GM18508 (cell line): ENCODE measurements around the gene DMAC1.

Experiments used
- ATAC-seq: cut with Tn5 transposase; IDR thresholded peaks from one replicate; pipeline ENCODE4 v1.9.1; 2021; ENCODE audit warnings: moderate number of reproducible peaks; ENCODE audit not compliant: insufficient read depth, unreplicated experiment

DMAC1 gene, protein sequence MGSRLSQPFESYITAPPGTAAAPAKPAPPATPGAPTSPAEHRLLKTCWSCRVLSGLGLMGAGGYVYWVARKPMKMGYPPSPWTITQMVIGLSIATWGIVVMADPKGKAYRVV

GRCh38 chr9:7799234-7799943 is at the start of gene DMAC1:
Gene DMAC1, minus strand, starts transcription at chr9:7799778. Its CDS starts 44 bp downstream, at chr9:7799734.
- ATAC-seq, result peak; percentile 73

- ATAC-seq, result no peak
Observed at GRCh38 chr9:7849362-7849761, 49.8 kb upstream of the DMAC1 start.

DNA sequence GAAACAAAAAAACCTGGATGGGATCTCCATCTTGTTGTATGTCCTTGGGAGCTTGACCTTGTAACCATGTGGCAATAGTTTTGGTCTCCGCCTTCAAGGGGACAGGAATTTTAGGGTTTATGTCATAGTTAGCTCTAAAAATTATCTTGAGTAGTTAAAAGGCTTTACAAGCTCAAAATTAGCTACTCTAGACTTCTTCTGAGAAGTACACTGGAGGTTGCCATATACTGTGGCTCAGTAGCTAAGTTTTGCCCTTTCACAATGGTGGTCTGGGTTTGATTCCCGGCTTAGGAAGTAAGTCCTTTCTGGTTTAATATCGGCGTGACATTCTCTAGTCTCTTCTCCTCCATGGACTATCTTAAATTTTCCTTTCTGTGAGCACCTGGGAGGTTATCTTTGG is 48.9 kb upstream of the DMAC1 start:
- no peak for ATAC-seq

DNA sequence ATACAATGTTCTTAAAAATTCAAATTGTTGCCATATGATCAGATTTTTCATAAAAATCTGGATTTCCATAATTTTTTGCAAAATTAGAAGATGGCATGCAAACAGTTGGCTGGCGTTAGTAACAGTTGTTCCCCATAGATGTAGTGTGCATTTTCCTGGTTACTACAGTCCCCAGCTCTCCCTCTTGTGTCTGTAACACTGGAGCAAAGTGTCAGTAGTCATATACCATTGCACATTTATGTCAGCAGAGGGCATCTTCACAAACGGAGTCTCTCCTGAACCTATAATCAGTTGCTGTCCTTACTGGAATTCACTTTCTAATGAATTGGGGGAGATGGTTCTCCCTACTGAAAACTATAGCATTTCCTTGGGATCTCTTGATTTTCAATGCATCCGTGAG is 44.7 kb upstream of the DMAC1 start:
- ATAC-seq, result peak; percentile 50

DNA sequence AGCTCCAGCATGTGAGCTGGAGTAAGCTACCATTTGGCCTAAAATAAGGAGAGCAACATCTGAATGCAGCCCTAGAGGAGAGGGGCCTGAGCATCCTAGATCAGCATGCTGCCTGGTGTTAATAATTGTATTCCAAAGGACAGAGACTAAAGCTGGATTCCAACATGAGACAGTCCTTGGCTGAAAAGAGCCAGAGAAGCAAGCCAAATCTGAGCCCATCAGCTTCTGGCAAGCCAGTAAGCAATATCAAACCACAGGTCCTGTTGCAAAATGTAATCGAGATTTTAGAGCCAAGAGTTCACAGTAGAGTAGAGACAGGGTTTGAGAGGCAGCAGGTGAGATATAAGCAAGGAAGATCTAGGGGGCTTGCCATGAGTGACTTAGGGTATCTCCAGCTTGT is 42.3 kb upstream of the DMAC1 start:
- no peak for ATAC-seq

DNA sequence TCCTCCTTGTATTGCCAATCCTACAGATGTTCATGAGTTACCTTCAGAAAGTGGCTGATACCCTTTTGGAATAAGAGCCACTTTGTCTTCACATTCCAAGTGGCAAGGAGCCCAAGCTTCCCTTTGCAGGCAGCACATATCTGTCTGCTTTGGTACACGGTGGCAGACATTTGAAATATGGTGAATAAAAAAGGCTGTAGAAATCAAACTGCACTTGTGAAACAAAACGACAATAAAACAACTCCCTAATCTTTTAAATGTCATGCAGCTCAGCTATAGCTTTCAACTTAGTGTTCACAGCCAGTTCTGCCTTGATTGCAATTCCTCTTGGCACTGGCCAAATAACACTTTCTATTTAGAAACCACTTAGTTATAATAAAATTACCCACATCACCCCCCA is 35.0 kb upstream of the DMAC1 start:
- no peak for ATAC-seq

DNA sequence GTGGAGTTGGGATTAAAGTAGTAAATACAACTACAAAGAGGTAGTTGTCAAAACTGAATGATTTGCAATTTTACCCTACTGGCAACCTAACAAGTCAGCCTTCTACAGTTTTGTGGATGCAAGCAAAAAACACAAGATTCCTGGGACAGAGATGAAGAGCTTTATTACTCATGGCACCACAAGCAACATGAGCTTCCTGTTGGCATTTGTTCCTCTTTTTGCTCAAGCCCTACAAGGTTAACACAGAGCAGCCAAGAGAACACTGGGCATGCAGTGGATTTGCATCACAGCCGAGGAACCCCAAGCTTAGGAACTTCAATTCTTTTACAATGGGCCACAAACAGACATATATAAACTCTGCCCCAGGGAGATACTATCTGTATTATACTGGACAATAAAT is 28.8 kb upstream of the DMAC1 start:
- no peak for ATAC-seq

DNA sequence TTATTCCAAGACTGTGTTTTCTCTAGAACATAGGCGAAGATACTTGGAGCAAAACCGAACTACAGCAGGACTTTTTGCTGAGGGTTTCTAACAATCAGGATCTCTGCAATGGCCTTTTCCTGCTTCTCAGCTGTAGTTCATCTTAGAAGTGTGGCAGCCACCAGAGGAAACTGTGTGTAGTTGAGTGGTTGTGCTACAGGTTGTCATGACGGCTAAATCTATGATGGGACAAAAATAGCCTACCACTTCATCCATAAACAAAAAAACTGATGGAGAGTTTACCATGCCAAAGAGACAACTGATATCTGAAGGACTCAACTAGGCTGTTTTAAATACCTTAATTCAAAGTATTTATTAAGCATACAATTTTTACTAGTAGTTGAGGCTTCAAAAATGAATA is 28.2 kb upstream of the DMAC1 start:
- no peak for ATAC-seq

- no peak for ATAC-seq
Observed at GRCh38 chr9:7827056-7827455, 27.5 kb upstream of the DMAC1 start.

DNA sequence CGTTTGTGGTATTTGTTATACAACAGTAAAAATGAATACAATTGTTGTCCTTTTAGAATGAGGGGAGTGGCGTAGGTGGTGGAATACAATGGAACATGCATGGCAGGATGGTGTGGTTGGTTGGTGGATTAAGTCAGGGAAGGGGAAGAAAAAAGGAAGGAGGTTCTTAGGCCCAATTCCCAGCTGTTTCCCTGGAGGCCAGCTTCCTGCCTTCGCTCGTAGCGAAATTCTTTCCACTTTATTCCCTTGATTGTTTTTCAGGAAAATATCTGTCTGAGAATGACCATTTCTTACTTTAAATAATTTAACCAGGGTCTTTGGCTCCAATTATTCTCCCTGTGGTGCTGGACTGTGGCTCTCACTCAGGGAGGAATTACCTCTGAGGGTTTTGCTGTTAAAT is 24.1 kb upstream of the DMAC1 start:
- no peak for ATAC-seq

GRCh38 chr9:7819984-7820383 is 20.4 kb upstream of the DMAC1 start:
- no peak for ATAC-seq

GRCh38 chr9:7816021-7816420 is 16.4 kb upstream of the DMAC1 start:
- ATAC-seq, result no peak

- ATAC-seq, result no peak
Observed at GRCh38 chr9:7813030-7813429, 13.5 kb upstream of the DMAC1 start.

DNA sequence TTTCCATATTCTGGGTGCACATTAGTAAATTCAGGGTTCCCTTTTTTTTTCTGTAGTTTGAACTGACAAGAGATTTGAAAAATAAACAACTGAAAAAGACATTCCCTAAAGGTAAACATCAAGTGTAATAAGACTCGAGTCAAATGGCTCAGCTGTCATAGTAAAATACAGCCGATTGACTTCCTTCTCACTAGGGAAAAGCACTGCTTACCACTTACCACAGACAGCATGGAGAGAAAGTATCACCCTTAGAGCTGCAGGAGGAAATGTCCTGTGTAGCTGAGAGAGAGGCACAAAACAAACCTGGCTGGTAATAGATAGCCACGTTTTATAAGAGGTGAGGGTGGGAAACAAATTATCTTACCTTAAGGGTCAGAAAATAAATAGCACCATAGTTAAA is 12.1 kb upstream of the DMAC1 start:
- no peak for ATAC-seq

DNA sequence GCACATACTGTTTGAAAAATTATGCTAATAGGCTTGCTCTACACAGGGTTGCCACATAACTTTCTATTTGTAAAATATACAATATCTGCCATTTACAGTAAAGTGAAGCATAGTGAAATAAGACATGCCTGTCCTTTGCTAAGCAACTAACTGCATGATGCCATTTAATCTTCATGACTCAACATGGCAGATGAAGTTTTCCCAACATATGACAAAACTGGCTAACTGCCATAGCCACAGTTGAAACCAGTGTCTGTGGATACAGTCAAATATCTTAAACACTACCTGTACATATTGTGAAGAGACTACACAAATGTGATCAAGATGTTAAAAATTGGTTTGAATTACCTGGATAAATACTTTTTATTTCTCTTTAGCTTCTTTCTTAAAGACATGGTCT is 3.1 kb upstream of the DMAC1 start:
- no peak for ATAC-seq

DNA sequence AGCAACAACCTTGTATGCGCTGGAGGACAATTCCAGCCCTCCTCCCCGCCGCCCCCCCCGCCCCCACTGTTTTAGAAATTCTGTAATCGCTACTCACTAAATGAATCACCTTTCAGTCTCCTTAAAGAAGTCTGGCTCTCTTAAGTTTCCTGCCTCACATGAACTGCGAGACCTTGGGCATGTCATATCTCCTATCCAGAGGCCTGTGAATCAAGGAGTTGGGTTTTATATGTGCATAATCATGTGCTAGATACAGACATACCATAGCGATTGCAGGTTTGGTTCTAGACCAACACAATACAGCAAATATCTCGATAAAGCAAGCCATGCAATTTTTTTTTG is 337 bp upstream of the DMAC1 start:
- no peak for ATAC-seq

GRCh38 chr9:7794196-7794595 is 5.4 kb downstream of the DMAC1 start:
- no peak for ATAC-seq

DNA sequence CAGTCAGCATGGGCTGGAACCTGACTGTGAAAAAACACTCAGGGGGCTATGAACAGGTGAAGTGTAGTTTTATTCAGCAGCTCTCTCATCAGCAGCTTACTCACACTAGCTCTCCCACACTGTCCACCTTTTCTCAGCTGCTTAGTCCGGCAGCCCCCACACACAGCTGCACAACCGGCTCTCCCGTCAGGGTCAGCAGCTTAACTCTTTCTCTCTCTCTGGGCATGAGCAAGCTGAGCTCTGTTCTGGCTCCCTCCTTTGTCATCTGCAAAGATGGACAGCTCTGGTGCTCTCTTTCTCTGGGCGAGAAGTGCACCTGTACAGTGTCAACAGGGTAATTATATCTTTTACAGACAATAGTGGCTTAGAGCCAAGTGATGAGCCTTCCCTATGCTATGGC is 8.2 kb downstream of the DMAC1 start:
- ATAC-seq, result no peak

- ATAC-seq, result no peak
Observed at GRCh38 chr9:7790819-7791182, 8.8 kb downstream of the DMAC1 start.

- ATAC-seq, result no peak
Observed at GRCh38 chr9:7790022-7790818, 9.4 kb downstream of the DMAC1 start.

- ATAC-seq, result no peak
Observed at GRCh38 chr9:7788772-7789171, 10.8 kb downstream of the DMAC1 start.

- no peak for ATAC-seq
Observed at GRCh38 chr9:7785813-7786212, 13.8 kb downstream of the DMAC1 start.
